K562 (cell line): ENCODE data around the gene PDZK1IP1. TPM values are rescaled to one million over a fixed set of nuclear protein-coding genes. Genes with fewer than 3 reads are reported as not detected.

Source experiments
- ATAC-seq: fragments of 200-7000 bp; cut with Tn5 transposase; 3 replicates; pipeline ENCODE4 v1.9.1; 2020; ENCODE audit warnings: moderate library complexity
- BruUV-seq: library from RNA; stranded (reverse); fragments of 400-500 nt; replicated peaks from 2 replicates; lab custom pipeline; 2021; lab: Mats Ljungman, UMichigan
- CTCF ChIA-PET: fragments of 300-600 bp; formaldehyde crosslinking; extraction: SDS; loops from one replicate; lab custom pipeline; 2021; ENCODE audit warnings: low intra/inter-chr PET ratio; lab: Yijun Ruan, JAX
- POLR2A ChIA-PET: fragments of 300-600, 350-650 bp; sonication (Branson Sonifier 250); formaldehyde crosslinking; extraction: SDS; loops from one replicate; lab custom pipeline; 2021; ENCODE audit warnings: antibody characterized with exemption, inconsistent platforms; lab: Yijun Ruan, JAX
- DNase-seq, 4 experiments: peaks; one replicate each; pipeline versions ENCODE4 v3.0.0 to v3.0.0-alpha.2; 2011 to 2018; ENCODE audit warnings: low spot score in 3 of 4, mixed read lengths in 3 of 4; ENCODE audit errors: extremely low read depth in 1 of 4
- FAIRE-seq: peaks from 2 replicates; lab custom pipeline; 2011; peaks lifted over from hg19 to GRCh38; lab: Jason Lieb, UNC
- H2AFZ ChIP-seq: 2 replicates; pipeline ENCODE4 v1.6.0; 2011; ENCODE audit warnings: low read depth, low read length, control low read depth, inconsistent platforms
- H3K27ac ChIP-seq: fragments of 200-600 bp; 3 replicates; pipeline ENCODE4 v1.8.0; 2011; ENCODE audit warnings: low read depth, mild to moderate bottlenecking, control low read depth, inconsistent platforms, low read length, moderate library complexity, mixed read lengths; ENCODE audit errors: extremely low read depth
- H3K27me3 ChIP-seq, 2 experiments: fragments of 300-600 bp in 1 of 2; 2 replicates in 1 of 2; 3 replicates in 1 of 2; pipeline versions ENCODE4 v1.6.0 to v1.8.0; 2011; ENCODE audit warnings: inconsistent platforms in 2 of 2, low read length in 2 of 2, mild to moderate bottlenecking in 1 of 2, mixed read lengths in 1 of 2, moderate library complexity in 1 of 2; ENCODE audit not compliant: control insufficient read depth in 2 of 2, insufficient read depth in 2 of 2
- H3K36me3 ChIP-seq: fragments of 300-600 bp; 3 replicates; pipeline ENCODE4 v1.8.0; 2011; ENCODE audit warnings: mild to moderate bottlenecking, low read length, inconsistent platforms; ENCODE audit not compliant: control insufficient read depth, insufficient read depth
- H3K4me1 ChIP-seq, 2 experiments: fragments of 200-600 bp in 1 of 2; replicated peaks in 1 of 2; 2 replicates in 1 of 2; 3 replicates in 1 of 2; pipeline versions ENCODE4 v1.5.1 to v1.8.0; 2011; ENCODE audit warnings: inconsistent platforms in 2 of 2, low read length in 2 of 2, mild to moderate bottlenecking in 1 of 2, mixed read lengths in 1 of 2, moderate library complexity in 1 of 2; ENCODE audit not compliant: control insufficient read depth in 2 of 2, insufficient read depth in 2 of 2
- H3K4me2 ChIP-seq: 2 replicates; pipeline ENCODE4 v1.6.1; 2011; ENCODE audit warnings: low read length, control low read depth, inconsistent platforms, mixed read lengths; ENCODE audit not compliant: insufficient read depth
- H3K4me3 ChIP-seq: fragments of 200-600 bp; sonication (generic), shearing (Covaris generic); 2 replicates; pipeline ENCODE4 v1.5.1; 2016; ENCODE audit warnings: control low read depth, inconsistent platforms
- H3K79me2 ChIP-seq: fragments of 200-600 bp; 3 replicates; pipeline ENCODE4 v1.8.0; 2011; ENCODE audit warnings: low read length, inconsistent platforms; ENCODE audit not compliant: control insufficient read depth, insufficient read depth
- H3K9ac ChIP-seq, 2 experiments: 2 replicates each; pipeline versions ENCODE4 v1.6.0 to v1.6.1; 2011; ENCODE audit warnings: low read depth in 2 of 2, low read length in 2 of 2, control low read depth in 1 of 2, inconsistent platforms in 1 of 2, mild to moderate bottlenecking in 1 of 2, mixed read lengths in 1 of 2; ENCODE audit not compliant: insufficient read depth in 1 of 2
- H3K9me1 ChIP-seq: one replicate; pipeline ENCODE4 v1.6.0; 2011; ENCODE audit warnings: inconsistent platforms, mild to moderate bottlenecking, low read length, moderate library complexity; ENCODE audit not compliant: control insufficient read depth, insufficient read depth
- H3K9me3 ChIP-seq: replicated peaks from 2 replicates; pipeline ENCODE4 v1.5.1; 2011; ENCODE audit warnings: low read depth, low read length, inconsistent platforms; ENCODE audit not compliant: control insufficient read depth, insufficient read depth
- H4K20me1 ChIP-seq: replicated peaks from 2 replicates; pipeline ENCODE4 v1.6.1; 2011; ENCODE audit warnings: low read length, inconsistent platforms, mixed read lengths; ENCODE audit not compliant: control insufficient read depth, insufficient read depth
- GATA2 ChIP-seq: sonication (generic); formaldehyde crosslinking; IDR thresholded peaks from 2 replicates; pipeline ENCODE4 v1.4.0; 2020; ENCODE audit warnings: mild to moderate bottlenecking, missing genetic modification reagents
- MTF1 ChIP-seq: fragments of 250-450 bp; sonication (Bioruptor Pico); IDR thresholded peaks from 2 replicates; pipeline ENCODE4 v1.9.0; 2021; ENCODE audit warnings: moderate library complexity, mild to moderate bottlenecking, inconsistent platforms, borderline replicate concordance
- NFE2L1 ChIP-seq: fragments of 450-650 bp; IDR thresholded peaks from 2 replicates; pipeline ENCODE4 v1.6.1; 2016; ENCODE audit warnings: missing genetic modification characterization, low read depth, mild to moderate bottlenecking, missing compliant biosample characterization, moderate library complexity, borderline replicate concordance
- PHB2 ChIP-seq: fragments of 450-650 bp; IDR thresholded peaks from 2 replicates; pipeline ENCODE4 v1.6.1; 2017; ENCODE audit warnings: low read depth
- RBBP5 ChIP-seq: fragments of 200-600 bp; sonication (generic); IDR thresholded peaks from 2 replicates; pipeline ENCODE4 v1.6.1; 2012; ENCODE audit warnings: borderline replicate concordance, mild to moderate bottlenecking, low read length, control low read depth, inconsistent platforms; ENCODE audit not compliant: insufficient read depth, poor library complexity, severe bottlenecking
- SOX6 ChIP-seq: fragments of 450-650 bp; IDR thresholded peaks from 2 replicates; pipeline ENCODE4 v1.6.1; 2014; ENCODE audit warnings: mild to moderate bottlenecking
- SPI1 ChIP-seq: IDR thresholded peaks from 2 replicates; pipeline ENCODE4 v1.6.1; 2011; ENCODE audit warnings: low read depth, low read length, control low read depth, borderline replicate concordance
- ZNF282 ChIP-seq: sonication (generic); formaldehyde crosslinking; IDR thresholded peaks from 2 replicates; pipeline ENCODE4 v1.8.1; 2023; ENCODE audit warnings: missing genetic modification reagents
- WGBS: fragments of 100-300 bp; shearing (Covaris generic); methylation state at CpG from one replicate; pipeline ENCODE4 v1.1.6; 2016; ENCODE audit warnings: low coverage, mixed read lengths; ENCODE audit not compliant: insufficient coverage; ENCODE audit errors: missing lambda C conversion rate; 5-methylcytosine and 5-hydroxymethylcytosine counted together
- in situ Hi-C: fragments of 300-500 bp; cut with MboI; formaldehyde crosslinking; loops from 4 replicates; pipeline ENCODE4 v1.15.0; 2018; ENCODE audit warnings: inconsistent platforms, mixed read lengths
- intact Hi-C: fragments of 100-400 bp; cut with micrococcal nuclease; formaldehyde crosslinking; loops from 2 replicates; pipeline ENCODE4 v1.14.2; 2022
- polyA plus RNA-seq, 8 experiments: library from polyadenylated mRNA; depleted of rRNA in 4 of 8; stranded (reverse) in 5 of 8; unstranded in 3 of 8; fragments of >200 nt; fragmentation: Nextera tagmentation in 2 of 8; fragmentation: Illumina TruSeq in 1 of 8; extraction: Ambion mirVana in 2 of 8; extraction: Trizol in 1 of 8; gene quantifications; 2 replicates each; pipeline versions ENCODE4 v1.2.1 to v1.2.3, GENCODE V29; 2011 to 2014; ENCODE audit warnings: inconsistent platforms in 1 of 8, missing spikeins in 1 of 8
- total RNA-seq, 7 experiments: library from RNA; depleted of rRNA in 6 of 7; stranded (reverse); fragments of >200 nt in 6 of 7; fragmentation: Illumina TruSeq in 2 of 7; extraction: Trizol in 2 of 7; gene quantifications; 2 replicates each; pipeline versions ENCODE4 v1.2.1 to v1.2.3, GENCODE V29; 2011 to 2021; ENCODE audit warnings: low replicate concordance in 1 of 7
- TF ChIP-seq, protein P1 (sequence below), 2 experiments: fragments of 450-650 bp; IDR thresholded peaks; 2 replicates each; pipeline ENCODE4 v1.6.1; 2016

Gene PDZK1IP1
- total and polyA plus RNA-seq, 9 of the 15 experiments (the other 6 are each of a cell fraction or from before 2014, with no cell fraction given) = 0.17 to 0.68 (median 0.53) TPM; not detected in 2

DNA sequence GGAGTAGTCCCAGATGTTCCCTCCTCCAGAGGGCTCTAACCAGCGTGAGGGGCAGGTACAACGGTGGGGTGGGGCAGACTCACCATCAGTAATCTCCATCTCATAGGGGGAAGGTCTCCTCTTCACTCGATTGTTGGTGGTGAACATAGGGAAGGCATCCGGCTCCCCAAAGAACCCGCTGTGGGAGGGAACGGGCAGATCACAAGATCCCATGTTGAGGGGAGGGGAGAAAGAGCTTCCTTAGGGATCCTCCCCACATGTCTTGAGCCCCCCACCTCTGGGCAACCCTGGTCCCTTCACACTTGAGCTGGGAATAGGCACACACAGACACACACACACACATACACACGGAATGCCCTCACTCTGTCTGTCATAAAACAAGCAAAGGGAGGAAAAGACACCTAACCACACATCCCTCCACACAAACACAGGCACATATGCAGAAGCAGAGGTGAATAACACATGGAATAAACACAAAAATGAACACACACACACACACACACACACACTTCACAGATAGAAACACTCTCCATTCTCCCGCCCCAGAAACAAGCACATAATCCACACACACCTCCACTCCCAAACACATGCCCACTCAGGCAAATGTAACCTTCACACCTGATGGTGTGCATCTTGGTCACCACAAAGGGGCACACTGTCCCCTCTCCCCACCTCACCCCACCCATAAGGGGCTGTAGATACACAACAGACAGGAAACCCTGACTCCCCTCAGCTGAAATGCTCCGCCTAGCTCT, 34.3 kb upstream of the PDZK1IP1 start (continued):
- no peak for TF ChIP-seq NFE2L1
- TF ChIP-seq SOX6 = no peak
- TF ChIP-seq PHB2 = no peak
- TF ChIP-seq GATA2 = no peak
- no peak for TF ChIP-seq ZNF282 (CRISPR knock-in tag)
- TF ChIP-seq, protein P1, sequence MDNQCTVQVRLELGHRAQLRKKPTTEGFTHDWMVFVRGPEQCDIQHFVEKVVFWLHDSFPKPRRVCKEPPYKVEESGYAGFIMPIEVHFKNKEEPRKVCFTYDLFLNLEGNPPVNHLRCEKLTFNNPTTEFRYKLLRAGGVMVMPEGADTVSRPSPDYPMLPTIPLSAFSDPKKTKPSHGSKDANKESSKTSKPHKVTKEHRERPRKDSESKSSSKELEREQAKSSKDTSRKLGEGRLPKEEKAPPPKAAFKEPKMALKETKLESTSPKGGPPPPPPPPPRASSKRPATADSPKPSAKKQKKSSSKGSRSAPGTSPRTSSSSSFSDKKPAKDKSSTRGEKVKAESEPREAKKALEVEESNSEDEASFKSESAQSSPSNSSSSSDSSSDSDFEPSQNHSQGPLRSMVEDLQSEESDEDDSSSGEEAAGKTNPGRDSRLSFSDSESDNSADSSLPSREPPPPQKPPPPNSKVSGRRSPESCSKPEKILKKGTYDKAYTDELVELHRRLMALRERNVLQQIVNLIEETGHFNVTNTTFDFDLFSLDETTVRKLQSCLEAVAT (IDR thresholded peaks at IDR 0.05) = 0 out of 4 replicates have a peak, but pooled peaks of 1 of the 2 experiments have one; percentile 25
- TF ChIP-seq MTF1 = no peak

- H3K36me3 ChIP-seq = peaks cover 92% of the 10 kb centered on the region
- no TSS peak for BruUV-seq
- H3K9me3 ChIP-seq = no peaks in the 10 kb centered on the region
- H3K27ac ChIP-seq = no peak overlapping the region
- no peaks in the 10 kb centered on the region for H3K27me3 ChIP-seq
- peaks cover 25 to 32% of the 10 kb centered on the region in 2 experiments; a peak in 4 of 5 replicates for H3K4me1 ChIP-seq
- no peak overlapping the region for H3K4me3 ChIP-seq
- peaks cover 22% of the 10 kb centered on the region; the same call in 1 of the 2 replicates for H4K20me1 ChIP-seq
- 93% methylated on average over 10 of the region's 10 CpGs for WGBS
- H2AFZ ChIP-seq = no peak overlapping the region
- H3K9me1 ChIP-seq = peaks cover 16% of the 10 kb centered on the region
- H3K9ac ChIP-seq = 0 out of 4 replicates have a peak overlapping the region, but pooled peaks of 1 of the 2 experiments have one; percentile 8
- intact Hi-C loops (no loop called here), in situ Hi-C loops (no loop called here)
- peaks cover 74% of the 10 kb centered on the region for H3K79me2 ChIP-seq
- ATAC-seq = no peak
- no peak for FAIRE-seq
- TF ChIP-seq SPI1 (peak; percentile 28; the same call in 1 of the 2 replicates), RBBP5 (no peak)
- CTCF ChIA-PET = no interaction called here
- POLR2A ChIA-PET = interaction anchor here (0.6 to 2.2 kb wide), 7 partner anchors 8 to 285 kb away, joined by 3 to 12 read pairs (median 3); no protein-coding TSS in a partner anchor
- no peak for DNase-seq
- no peak overlapping the region for H3K4me2 ChIP-seq
These were observed 33.5 kb upstream of the PDZK1IP1 start for GRCh38 chr1:47223174-47223920.
